ENCODE data around the gene CFB.

Gene CFB

DNA sequence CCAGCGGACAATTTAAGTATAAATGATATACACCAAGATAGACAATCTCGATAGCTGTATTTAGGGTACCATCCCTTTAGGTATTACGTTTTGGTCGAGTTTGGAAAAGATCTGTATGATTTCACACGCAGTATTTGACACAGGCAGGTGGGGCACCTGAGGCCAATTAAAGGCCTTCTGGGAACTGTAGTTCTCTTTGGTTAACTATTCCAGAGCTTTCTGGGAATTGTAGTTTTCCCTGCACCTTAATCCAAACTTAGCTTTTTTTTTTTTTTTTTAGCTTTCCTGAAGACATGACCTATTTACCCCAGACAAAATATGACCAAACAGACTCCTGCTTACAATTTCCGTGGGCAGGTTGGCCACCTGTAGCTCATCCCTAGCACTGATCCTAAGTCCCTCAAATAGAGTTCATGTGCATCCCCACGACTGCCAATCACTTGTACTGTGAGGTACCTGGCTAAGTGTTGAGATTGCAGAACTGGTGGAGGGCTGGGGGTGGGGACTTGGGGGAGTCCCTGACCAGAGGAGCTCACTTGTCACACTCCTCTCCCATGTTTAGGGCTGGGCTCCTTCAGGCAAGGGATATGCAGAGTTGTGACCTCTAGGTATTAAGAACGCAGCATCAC, 47.4 kb upstream of the CFB start:
- TF ChIP-seq, protein P1, sequence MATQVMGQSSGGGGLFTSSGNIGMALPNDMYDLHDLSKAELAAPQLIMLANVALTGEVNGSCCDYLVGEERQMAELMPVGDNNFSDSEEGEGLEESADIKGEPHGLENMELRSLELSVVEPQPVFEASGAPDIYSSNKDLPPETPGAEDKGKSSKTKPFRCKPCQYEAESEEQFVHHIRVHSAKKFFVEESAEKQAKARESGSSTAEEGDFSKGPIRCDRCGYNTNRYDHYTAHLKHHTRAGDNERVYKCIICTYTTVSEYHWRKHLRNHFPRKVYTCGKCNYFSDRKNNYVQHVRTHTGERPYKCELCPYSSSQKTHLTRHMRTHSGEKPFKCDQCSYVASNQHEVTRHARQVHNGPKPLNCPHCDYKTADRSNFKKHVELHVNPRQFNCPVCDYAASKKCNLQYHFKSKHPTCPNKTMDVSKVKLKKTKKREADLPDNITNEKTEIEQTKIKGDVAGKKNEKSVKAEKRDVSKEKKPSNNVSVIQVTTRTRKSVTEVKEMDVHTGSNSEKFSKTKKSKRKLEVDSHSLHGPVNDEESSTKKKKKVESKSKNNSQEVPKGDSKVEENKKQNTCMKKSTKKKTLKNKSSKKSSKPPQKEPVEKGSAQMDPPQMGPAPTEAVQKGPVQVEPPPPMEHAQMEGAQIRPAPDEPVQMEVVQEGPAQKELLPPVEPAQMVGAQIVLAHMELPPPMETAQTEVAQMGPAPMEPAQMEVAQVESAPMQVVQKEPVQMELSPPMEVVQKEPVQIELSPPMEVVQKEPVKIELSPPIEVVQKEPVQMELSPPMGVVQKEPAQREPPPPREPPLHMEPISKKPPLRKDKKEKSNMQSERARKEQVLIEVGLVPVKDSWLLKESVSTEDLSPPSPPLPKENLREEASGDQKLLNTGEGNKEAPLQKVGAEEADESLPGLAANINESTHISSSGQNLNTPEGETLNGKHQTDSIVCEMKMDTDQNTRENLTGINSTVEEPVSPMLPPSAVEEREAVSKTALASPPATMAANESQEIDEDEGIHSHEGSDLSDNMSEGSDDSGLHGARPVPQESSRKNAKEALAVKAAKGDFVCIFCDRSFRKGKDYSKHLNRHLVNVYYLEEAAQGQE (IDR thresholded peaks at IDR 0.05; ENCODE audit: insufficient read depth in 1 of 2, low read depth in 2 of 2, low read length in 2 of 2) = no peak
- TF ChIP-seq TAF1 (IDR thresholded peaks at IDR 0.05; ENCODE audit: borderline replicate concordance, insufficient read depth, low read length) (no peak), SIN3A (IDR thresholded peaks at IDR 0.05; ENCODE audit: borderline replicate concordance, insufficient read depth, low read length) (0 out of 2 replicates have a peak, but pooled peaks have one; percentile 51), POLR2AphosphoS5 (IDR thresholded peaks at IDR 0.05; ENCODE audit: low read depth, low read length) (no peak; the same call in 1 of the 2 replicates), FOXP2 (optimal IDR thresholded peaks at IDR 0.05; ENCODE audit: borderline replicate concordance, extremely low read depth, extremely low read length, insufficient read depth) (no peak)

GRCh38 chr6:31899215-31899614, 46.7 kb upstream of the CFB start:
- TF ChIP-seq TAF1 (IDR thresholded peaks at IDR 0.05; ENCODE audit: borderline replicate concordance, insufficient read depth, low read length) = no peak
- no peak for TF ChIP-seq FOXP2 (optimal IDR thresholded peaks at IDR 0.05; ENCODE audit: borderline replicate concordance, extremely low read depth, extremely low read length, insufficient read depth)
- TF ChIP-seq, protein P1 (IDR thresholded peaks at IDR 0.05; ENCODE audit: insufficient read depth in 1 of 2, low read depth in 2 of 2, low read length in 2 of 2) = no peak
- no peak for TF ChIP-seq SIN3A (IDR thresholded peaks at IDR 0.05; ENCODE audit: borderline replicate concordance, insufficient read depth, low read length)
- TF ChIP-seq POLR2AphosphoS5 (IDR thresholded peaks at IDR 0.05; ENCODE audit: low read depth, low read length) = no peak

GRCh38 chr6:31899882-31900722, 45.8 kb upstream of the CFB start:
- TF ChIP-seq, protein P1 (IDR thresholded peaks at IDR 0.05; ENCODE audit: insufficient read depth in 1 of 2, low read depth in 2 of 2, low read length in 2 of 2) = no peak
- TF ChIP-seq TAF1 (IDR thresholded peaks at IDR 0.05; ENCODE audit: borderline replicate concordance, insufficient read depth, low read length) = no peak
- TF ChIP-seq POLR2AphosphoS5 (IDR thresholded peaks at IDR 0.05; ENCODE audit: low read depth, low read length) = no peak
- TF ChIP-seq FOXP2 (optimal IDR thresholded peaks at IDR 0.05; ENCODE audit: borderline replicate concordance, extremely low read depth, extremely low read length, insufficient read depth) = no peak
- no peak for TF ChIP-seq SIN3A (IDR thresholded peaks at IDR 0.05; ENCODE audit: borderline replicate concordance, insufficient read depth, low read length)

DNA sequence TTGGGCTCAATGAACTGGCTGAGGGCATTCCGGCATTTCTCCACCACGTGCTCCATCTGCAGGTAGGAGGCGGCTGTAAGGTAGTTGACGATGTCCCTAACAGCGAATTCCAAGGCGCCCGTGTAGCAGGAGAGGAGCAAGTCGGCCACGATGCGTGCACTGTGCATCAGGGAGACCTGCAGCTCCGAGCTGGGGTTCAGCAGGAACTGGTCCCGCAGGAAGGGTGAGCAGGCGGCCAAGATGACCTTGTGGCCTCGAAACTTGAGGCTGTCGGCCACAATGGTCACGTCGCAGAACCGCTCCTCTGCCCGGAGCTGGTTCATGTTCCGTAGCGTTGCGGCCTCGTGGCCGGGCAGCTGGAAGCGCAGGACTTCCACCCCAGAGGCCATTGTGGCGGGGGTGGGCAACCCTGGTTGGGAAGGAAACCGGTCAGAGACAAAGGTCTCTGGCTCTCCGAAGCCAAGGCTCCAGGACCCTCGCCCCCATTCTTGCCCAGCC, 44.9 kb upstream of the CFB start:
- TF ChIP-seq FOXP2 (optimal IDR thresholded peaks at IDR 0.05; ENCODE audit: borderline replicate concordance, extremely low read depth, extremely low read length, insufficient read depth) (no peak), TAF1 (IDR thresholded peaks at IDR 0.05; ENCODE audit: borderline replicate concordance, insufficient read depth, low read length) (no peak), SIN3A (IDR thresholded peaks at IDR 0.05; ENCODE audit: borderline replicate concordance, insufficient read depth, low read length) (no peak), POLR2AphosphoS5 (IDR thresholded peaks at IDR 0.05; ENCODE audit: low read depth, low read length) (no peak)
- TF ChIP-seq, protein P1 (IDR thresholded peaks at IDR 0.05; ENCODE audit: insufficient read depth in 1 of 2, low read depth in 2 of 2, low read length in 2 of 2) = no peak
